ENCODE measurements around the gene CELF4. TPM values are rescaled to one million over a fixed set of nuclear protein-coding genes. Genes with fewer than 3 reads are reported as not detected.

The CELF4 gene
- total RNA-seq: 1 to 10 TPM in 1 of 3 donors, not detected in 2; 1.0 TPM

GRCh38 chr18:37565101-37565976 is at the start of gene CELF4:
Gene CELF4 (minus strand): TSS chr18:37565798.
- no peaks in the 10 kb centered on the region for H3K9me3 ChIP-seq
- intact Hi-C loops (cut with DNase I; ENCODE audit: low total_unique reads): no loop called here
- no peak for DNase-seq (ENCODE audit: low spot score in 2 of 2)

GRCh38 chr18:37613253-37613565 is 47.6 kb upstream of the CELF4 start:
- TF ChIP-seq POLR2A (IDR thresholded peaks at IDR 0.05) (no peak), POLR2AphosphoS5 (IDR thresholded peaks at IDR 0.05) (no peak), CTCF (IDR thresholded peaks at IDR 0.05) (no peak)
- intact Hi-C loops (cut with DNase I; ENCODE audit: low total_unique reads): no loop called here
- H3K9me3 ChIP-seq: peaks cover 0 to 5% of the 10 kb centered on the region in 2 donors
- DNase-seq (ENCODE audit: low spot score in 2 of 2): no peak
- no peak overlapping the region for H3K4me3 ChIP-seq
- no peak overlapping the region for H3K27ac ChIP-seq
- H3K4me1 ChIP-seq: no peaks in the 10 kb centered on the region
- peaks cover 0 to 3% of the 10 kb centered on the region in 2 donors for H3K27me3 ChIP-seq
- no peaks in the 10 kb centered on the region for H3K36me3 ChIP-seq

More at GRCh38 chr18:37565101-37565976, at the start of gene CELF4:
- H3K27me3 ChIP-seq: peaks cover 8 to 65% of the 10 kb centered on the region in 2 donors
- no peak within 1 kb of the TSS for H3K27ac ChIP-seq
- peak within 1 kb of the TSS; percentile 51 to 74 (median 54) for H3K4me3 ChIP-seq
- no peak for TF ChIP-seq CTCF (IDR thresholded peaks at IDR 0.05)
- H3K36me3 ChIP-seq: no peaks in the 10 kb centered on the region
- H3K4me1 ChIP-seq: peaks cover 10 to 11% of the 10 kb centered on the region in 2 donors

- DNase-seq (ENCODE audit: low spot score in 2 of 2): no peak
- Histone ChIP-seq H3K27me3 (peaks cover 0 to 3% of the 10 kb centered on the region in 2 donors), H3K27ac (no peak overlapping the region), H3K4me1 (no peaks in the 10 kb centered on the region), H3K9me3 (peaks cover 0 to 4% of the 10 kb centered on the region in 2 donors), H3K4me3 (no peak overlapping the region), H3K36me3 (no peaks in the 10 kb centered on the region)
- TF ChIP-seq POLR2AphosphoS5 (IDR thresholded peaks at IDR 0.05) (no peak), POLR2A (IDR thresholded peaks at IDR 0.05) (no peak), CTCF (IDR thresholded peaks at IDR 0.05) (no peak)
- intact Hi-C loops (cut with DNase I; ENCODE audit: low total_unique reads): no loop called here
Measured at GRCh38 chr18:37612524-37613252, 47.1 kb upstream of the CELF4 start.

GRCh38 chr18:37611614-37612279 is 46.1 kb upstream of the CELF4 start:
- Histone ChIP-seq H3K4me1 (no peaks in the 10 kb centered on the region), H3K27me3 (peaks cover 0 to 3% of the 10 kb centered on the region in 2 donors), H3K36me3 (no peaks in the 10 kb centered on the region), H3K9me3 (no peaks in the 10 kb centered on the region), H3K27ac (no peak overlapping the region), H3K4me3 (no peak overlapping the region)
- intact Hi-C loops (cut with DNase I; ENCODE audit: low total_unique reads): no loop called here
- no peak for TF ChIP-seq POLR2AphosphoS5 (IDR thresholded peaks at IDR 0.05)
- TF ChIP-seq POLR2A (IDR thresholded peaks at IDR 0.05): no peak
- no peak for TF ChIP-seq CTCF (IDR thresholded peaks at IDR 0.05)
- no peak for DNase-seq (ENCODE audit: low spot score in 2 of 2)

Data from breast epithelium (tissue), 4 donors.